GM21360 (cell line): ENCODE measurements around the gene SFTPB.
"Not testable (repeated sequence)": the region's sequence is repeated elsewhere in the genome, so short reads cannot be mapped to it uniquely, and the experiment has no call there.

ENCODE experiments used
- ATAC-seq: cut with Tn5 transposase; IDR thresholded peaks from one replicate; pipeline ENCODE4 v1.9.1; 2021; ENCODE audit warnings: mild to moderate bottlenecking, moderate library complexity; ENCODE audit not compliant: unreplicated experiment

The SFTPB gene

GRCh38 chr2:85678794-85679672, 11.0 kb upstream of the SFTPB start:
- ATAC-seq: no peak

GRCh38 chr2:85678377-85678776, 10.4 kb upstream of the SFTPB start:
- ATAC-seq: no peak

GRCh38 chr2:85675866-85676548, 8.0 kb upstream of the SFTPB start:
- no peak for ATAC-seq

- ATAC-seq: no peak
These were observed 7.4 kb upstream of the SFTPB start for GRCh38 chr2:85675427-85675826.

- ATAC-seq: no peak
These were observed 6.4 kb upstream of the SFTPB start for GRCh38 chr2:85674417-85674816.

- no peak for ATAC-seq
These were observed 5.8 kb upstream of the SFTPB start for GRCh38 chr2:85673716-85674375.

GRCh38 chr2:85672456-85672855, 4.5 kb upstream of the SFTPB start:
- no peak for ATAC-seq

GRCh38 chr2:85670416-85670815, 2.4 kb upstream of the SFTPB start:
- not testable (repeated sequence) for ATAC-seq

GRCh38 chr2:85669549-85669948, 1.6 kb upstream of the SFTPB start:
- ATAC-seq: peak; percentile 56

GRCh38 chr2:85668857-85669142, 801 bp upstream of the SFTPB start:
- ATAC-seq: no peak

- ATAC-seq: no peak
These were observed 414 bp downstream of the SFTPB start for GRCh38 chr2:85667561-85668008.

GRCh38 chr2:85666435-85667316, 1.3 kb downstream of the SFTPB start:
- ATAC-seq: no peak

- no peak for ATAC-seq
These were observed 2.0 kb downstream of the SFTPB start for GRCh38 chr2:85666016-85666415.

GRCh38 chr2:85665264-85665937, 2.6 kb downstream of the SFTPB start:
- no peak for ATAC-seq

- no peak for ATAC-seq
These were observed 4.1 kb downstream of the SFTPB start for GRCh38 chr2:85663594-85664565.

- ATAC-seq: no peak
These were observed 5.0 kb downstream of the SFTPB start for GRCh38 chr2:85662899-85663593.

GRCh38 chr2:85661139-85661858, 6.7 kb downstream of the SFTPB start:
- ATAC-seq: no peak

- no peak for ATAC-seq
These were observed 7.3 kb downstream of the SFTPB start for GRCh38 chr2:85660725-85661124.
